ENCODE results near the gene HES2. TPM values are rescaled to one million over a fixed set of nuclear protein-coding genes. Genes with fewer than 3 reads are reported as not detected.

HES2 gene
- total and polyA plus RNA-seq, 2 experiments from 2014 or later = 1.6 to 2.1 TPM

- TF ChIP-seq ZNF462 (CRISPR knock-in tag; IDR thresholded peaks at IDR 0.05) (no peak), ZNF331 (CRISPR knock-in tag; IDR thresholded peaks at IDR 0.05; ENCODE audit: low read depth) (no peak), NANOG (IDR thresholded peaks at IDR 0.05; ENCODE audit: borderline replicate concordance) (no peak), EZH2 (IDR thresholded peaks at IDR 0.05; ENCODE audit: low read depth, unreplicated experiment) (no peak), CTCF (conservative IDR thresholded peaks at IDR 0.05; ENCODE audit: low read depth in 2 of 2) (no peak), JUNB (IDR thresholded peaks at IDR 0.05; ENCODE audit: unreplicated experiment) (no peak), POLR2AphosphoS5 (IDR thresholded peaks at IDR 0.05; ENCODE audit: low read depth) (no peak)
Measured at GRCh38 chr1:6460301-6461050, 40.8 kb upstream of the HES2 start (continued).
